AG09309 (cell line): ENCODE results near the gene TNIK.

Experiments
- DNase-seq: peaks from one replicate; pipeline ENCODE4 v3.0.0-alpha.2; 2010; ENCODE audit warnings: low read depth
- H3K4me3 ChIP-seq: 2 replicates; pipeline ENCODE4 v1.5.1; 2011; ENCODE audit warnings: mild to moderate bottlenecking, low read depth, low read length, moderate library complexity; ENCODE audit not compliant: control insufficient read depth
- CTCF ChIP-seq: IDR thresholded peaks from 2 replicates; pipeline ENCODE4 v1.5.1; 2011; ENCODE audit warnings: mild to moderate bottlenecking, low read depth, low read length, inconsistent platforms; ENCODE audit not compliant: insufficient read depth, control insufficient read depth; ENCODE audit errors: missing control alignments

TNIK gene

GRCh38 chr3:171234298-171235010, 225.8 kb downstream of the TNIK start:
- H3K4me3 ChIP-seq, result no peak overlapping the region
- TF ChIP-seq CTCF, result no peak
- no peak for DNase-seq

GRCh38 chr3:171231361-171231760, 228.8 kb downstream of the TNIK start:
- no peak for DNase-seq
- no peak for TF ChIP-seq CTCF

GRCh38 chr3:171230865-171231264, 229.3 kb downstream of the TNIK start:
- no peak overlapping the region for H3K4me3 ChIP-seq
- DNase-seq, result no peak
- TF ChIP-seq CTCF, result no peak

More at GRCh38 chr3:171231361-171231760, 228.8 kb downstream of the TNIK start:
- no peak overlapping the region for H3K4me3 ChIP-seq

- TF ChIP-seq CTCF, result no peak
- no peak overlapping the region for H3K4me3 ChIP-seq
These were observed 231.0 kb downstream of the TNIK start for GRCh38 chr3:171229173-171229572.

GRCh38 chr3:171228240-171228639, 232.0 kb downstream of the TNIK start:
- DNase-seq, result no peak
- no peak for TF ChIP-seq CTCF
- no peak overlapping the region for H3K4me3 ChIP-seq

More at GRCh38 chr3:171229173-171229572, 231.0 kb downstream of the TNIK start:
- no peak for DNase-seq

GRCh38 chr3:171227828-171228227, 232.4 kb downstream of the TNIK start:
- H3K4me3 ChIP-seq, result no peak overlapping the region
- DNase-seq, result no peak
- TF ChIP-seq CTCF, result no peak
